ENCODE results near the gene COPB1. TPM values are rescaled to one million over a fixed set of nuclear protein-coding genes. Genes with fewer than 3 reads are reported as not detected.

The COPB1 gene
- total and polyA plus RNA-seq, 4 experiments from 2014 or later, result 79.8 to 94.0 (median 87.8) TPM

GRCh38 chr11:14444441-14445189 lies 55.0 kb downstream of the COPB1 start:
- peak overlapping the region in 2 of 7 donors; percentile 9 for H3K27ac Mint-ChIP-seq

GRCh38 chr11:14443638-14444037 lies 56.0 kb downstream of the COPB1 start:
- ChIA-PET CTCF (ENCODE audit: partially characterized antibody) (interaction anchor here (1.1 to 2.2 kb wide), 3 partner anchors 8 to 143 kb away, joined by 3 to 10 read pairs (median 3); no protein-coding TSS in a partner anchor), POLR2A (ENCODE audit: partially characterized antibody) (no interaction called here)
- peaks cover 4 to 13% of the 10 kb centered on the region in 2 donors for H3K36me3 Mint-ChIP-seq
- intact Hi-C loops (cut with micrococcal nuclease), result no loop called here
- Histone ChIP-seq H3K4me1 (ENCODE audit: insufficient read depth, low read length) (peaks cover 24% of the 10 kb centered on the region), H3K9me3 (ENCODE audit: control insufficient read depth in 1 of 2, low read length in 2 of 2) (no peaks in the 10 kb centered on the region), H3K27ac (ENCODE audit: low read depth, low read length) (no peak overlapping the region), H3K36me3 (ENCODE audit: insufficient read depth, low read length) (no peaks in the 10 kb centered on the region), H3K27me3 (ENCODE audit: insufficient read depth, low read length) (no peaks in the 10 kb centered on the region), H3K4me3 (ENCODE audit: low read length in 2 of 2) (no peak overlapping the region)
- H3K9me3 Mint-ChIP-seq, result no peaks in the 10 kb centered on the region
- no peaks in the 10 kb centered on the region for H3K27me3 Mint-ChIP-seq
- H3K4me3 Mint-ChIP-seq, result no peak overlapping the region
- H3K4me1 Mint-ChIP-seq, result peaks cover 8 to 35% (median 20%) of the 10 kb centered on the region in 4 donors
- H3K27ac Mint-ChIP-seq, result no peak overlapping the region
- DNase-seq, result no peak

More at GRCh38 chr11:14444441-14445189, 55.0 kb downstream of the COPB1 start:
- ChIA-PET POLR2A (ENCODE audit: partially characterized antibody) (no interaction called here), CTCF (ENCODE audit: partially characterized antibody) (interaction anchor here (2.6 kb wide), 1 partner anchor 10 kb away, joined by 14 read pairs; no protein-coding TSS in a partner anchor)
- intact Hi-C loops (cut with micrococcal nuclease), result no loop called here
- H3K4me1 ChIP-seq (ENCODE audit: insufficient read depth, low read length), result peaks cover 14% of the 10 kb centered on the region
- H3K27me3 Mint-ChIP-seq, result no peaks in the 10 kb centered on the region
- no peaks in the 10 kb centered on the region for H3K27me3 ChIP-seq (ENCODE audit: insufficient read depth, low read length)
- no peaks in the 10 kb centered on the region for H3K9me3 Mint-ChIP-seq
- H3K4me1 Mint-ChIP-seq, result peaks cover 0 to 32% (median 12%) of the 10 kb centered on the region in 4 donors
- no peak overlapping the region for H3K27ac ChIP-seq (ENCODE audit: low read depth, low read length)
- no peaks in the 10 kb centered on the region for H3K36me3 ChIP-seq (ENCODE audit: insufficient read depth, low read length)
- H3K36me3 Mint-ChIP-seq, result peaks cover 4 to 13% of the 10 kb centered on the region in 2 donors
- no peaks in the 10 kb centered on the region for H3K9me3 ChIP-seq (ENCODE audit: control insufficient read depth in 1 of 2, low read length in 2 of 2)
- H3K4me3 Mint-ChIP-seq, result no peak overlapping the region
- H3K4me3 ChIP-seq (ENCODE audit: low read length in 2 of 2), result no peak overlapping the region
- DNase-seq, result no peak

- Mint-ChIP-seq H3K36me3 (peaks cover 6 to 9% of the 10 kb centered on the region in 2 donors), H3K4me1 (peaks cover 24 to 56% (median 30%) of the 10 kb centered on the region in 4 donors), H3K27ac (peak overlapping the region in 3 of 7 donors; percentile 13 to 58 (median 24)), H3K4me3 (peak overlapping the region in 3 of 8 donors; percentile 7 to 70 (median 11)), H3K9me3 (peaks cover 0 to 17% (median 7%) of the 10 kb centered on the region in 8 donors), H3K27me3 (no peaks in the 10 kb centered on the region)
- POLR2A ChIA-PET (ENCODE audit: partially characterized antibody), result no interaction called here
- intact Hi-C loops (cut with micrococcal nuclease), result no loop called here
- Histone ChIP-seq H3K27me3 (ENCODE audit: insufficient read depth, low read length) (no peaks in the 10 kb centered on the region), H3K27ac (ENCODE audit: low read depth, low read length) (no peak overlapping the region), H3K36me3 (ENCODE audit: insufficient read depth, low read length) (no peaks in the 10 kb centered on the region), H3K4me3 (ENCODE audit: low read length in 2 of 2) (no peak overlapping the region), H3K4me1 (ENCODE audit: insufficient read depth, low read length) (peaks cover 20% of the 10 kb centered on the region), H3K9me3 (ENCODE audit: control insufficient read depth in 1 of 2, low read length in 2 of 2) (no peaks in the 10 kb centered on the region)
- DNase-seq, result peak in 2 of 5 donors; percentile 8 to 16
- CTCF ChIA-PET (ENCODE audit: partially characterized antibody), result interaction anchor here (0.8 to 1.8 kb wide), 3 partner anchors 17 to 468 kb away, joined by 3 to 12 read pairs (median 3); no protein-coding TSS in a partner anchor
These were observed 63.7 kb downstream of the COPB1 start for GRCh38 chr11:14435717-14436512.

- Mint-ChIP-seq H3K27me3 (no peaks in the 10 kb centered on the region), H3K4me1 (no peaks in the 10 kb centered on the region), H3K36me3 (peaks cover 5 to 16% of the 10 kb centered on the region in 2 donors), H3K9me3 (peaks cover 0 to 8% (median 5%) of the 10 kb centered on the region in 8 donors), H3K4me3 (no peak overlapping the region), H3K27ac (no peak overlapping the region)
- no peaks in the 10 kb centered on the region for H3K9me3 ChIP-seq (ENCODE audit: control insufficient read depth in 1 of 2, low read length in 2 of 2)
- intact Hi-C loops (cut with micrococcal nuclease), result no loop called here
- H3K4me3 ChIP-seq (ENCODE audit: low read length in 2 of 2), result no peak overlapping the region
- no peak overlapping the region for H3K27ac ChIP-seq (ENCODE audit: low read depth, low read length)
- ChIA-PET CTCF (ENCODE audit: partially characterized antibody) (interaction anchor here (1.5 kb wide), 1 partner anchor 30 kb away, joined by 4 read pairs; no protein-coding TSS in a partner anchor), POLR2A (ENCODE audit: partially characterized antibody) (no interaction called here)
- DNase-seq, result no peak
- H3K36me3 ChIP-seq (ENCODE audit: insufficient read depth, low read length), result no peaks in the 10 kb centered on the region
- H3K4me1 ChIP-seq (ENCODE audit: insufficient read depth, low read length), result no peaks in the 10 kb centered on the region
- H3K27me3 ChIP-seq (ENCODE audit: insufficient read depth, low read length), result no peaks in the 10 kb centered on the region
These were observed 74.0 kb downstream of the COPB1 start for GRCh38 chr11:14425621-14426020.

GRCh38 chr11:14424096-14424495 lies 75.5 kb downstream of the COPB1 start:
- no peak overlapping the region for H3K4me3 ChIP-seq (ENCODE audit: low read length in 2 of 2)
- POLR2A ChIA-PET (ENCODE audit: partially characterized antibody), result no interaction called here
- Mint-ChIP-seq H3K27me3 (no peaks in the 10 kb centered on the region), H3K36me3 (peaks cover 0 to 8% of the 10 kb centered on the region in 2 donors), H3K9me3 (no peaks in the 10 kb centered on the region), H3K4me1 (peaks cover 0 to 2% (median 0%) of the 10 kb centered on the region in 4 donors), H3K4me3 (no peak overlapping the region), H3K27ac (no peak overlapping the region)
- no peaks in the 10 kb centered on the region for H3K9me3 ChIP-seq (ENCODE audit: control insufficient read depth in 1 of 2, low read length in 2 of 2)
- no peaks in the 10 kb centered on the region for H3K36me3 ChIP-seq (ENCODE audit: insufficient read depth, low read length)
- intact Hi-C loops (cut with micrococcal nuclease), result no loop called here
- DNase-seq, result no peak
- CTCF ChIA-PET (ENCODE audit: partially characterized antibody), result no interaction called here
- H3K27ac ChIP-seq (ENCODE audit: low read depth, low read length), result no peak overlapping the region
- H3K4me1 ChIP-seq (ENCODE audit: insufficient read depth, low read length), result no peaks in the 10 kb centered on the region
- H3K27me3 ChIP-seq (ENCODE audit: insufficient read depth, low read length), result no peaks in the 10 kb centered on the region

GRCh38 chr11:14423633-14424032 lies 76.0 kb downstream of the COPB1 start:
- no peaks in the 10 kb centered on the region for H3K36me3 ChIP-seq (ENCODE audit: insufficient read depth, low read length)
- POLR2A ChIA-PET (ENCODE audit: partially characterized antibody), result no interaction called here
- peaks cover 0 to 3% (median 0%) of the 10 kb centered on the region in 4 donors for H3K4me1 Mint-ChIP-seq
- intact Hi-C loops (cut with micrococcal nuclease), result no loop called here
- no peaks in the 10 kb centered on the region for H3K9me3 ChIP-seq (ENCODE audit: control insufficient read depth in 1 of 2, low read length in 2 of 2)
- CTCF ChIA-PET (ENCODE audit: partially characterized antibody), result no interaction called here
- no peaks in the 10 kb centered on the region for H3K27me3 ChIP-seq (ENCODE audit: insufficient read depth, low read length)
- H3K27me3 Mint-ChIP-seq, result no peaks in the 10 kb centered on the region
- H3K27ac Mint-ChIP-seq, result no peak overlapping the region
- no peak overlapping the region for H3K27ac ChIP-seq (ENCODE audit: low read depth, low read length)
- no peak overlapping the region for H3K4me3 ChIP-seq (ENCODE audit: low read length in 2 of 2)
- H3K4me3 Mint-ChIP-seq, result no peak overlapping the region
- no peak for DNase-seq
- peaks cover 0 to 8% of the 10 kb centered on the region in 2 donors for H3K36me3 Mint-ChIP-seq
- no peaks in the 10 kb centered on the region for H3K9me3 Mint-ChIP-seq
- H3K4me1 ChIP-seq (ENCODE audit: insufficient read depth, low read length), result no peaks in the 10 kb centered on the region

GRCh38 chr11:14422814-14423182 lies 76.8 kb downstream of the COPB1 start:
- ChIA-PET POLR2A (ENCODE audit: partially characterized antibody) (no interaction called here), CTCF (ENCODE audit: partially characterized antibody) (interaction anchor here (1.3 kb wide), 1 partner anchor 114 kb away, joined by 3 read pairs; no protein-coding TSS in a partner anchor)
- Histone ChIP-seq H3K27me3 (ENCODE audit: insufficient read depth, low read length) (no peaks in the 10 kb centered on the region), H3K9me3 (ENCODE audit: control insufficient read depth in 1 of 2, low read length in 2 of 2) (no peaks in the 10 kb centered on the region), H3K4me1 (ENCODE audit: insufficient read depth, low read length) (no peaks in the 10 kb centered on the region), H3K4me3 (ENCODE audit: low read length in 2 of 2) (no peak overlapping the region), H3K27ac (ENCODE audit: low read depth, low read length) (no peak overlapping the region), H3K36me3 (ENCODE audit: insufficient read depth, low read length) (no peaks in the 10 kb centered on the region)
- Mint-ChIP-seq H3K36me3 (peaks cover 0 to 8% of the 10 kb centered on the region in 2 donors), H3K27ac (no peak overlapping the region), H3K9me3 (no peaks in the 10 kb centered on the region), H3K27me3 (no peaks in the 10 kb centered on the region), H3K4me1 (peaks cover 0 to 5% (median under 1%) of the 10 kb centered on the region in 4 donors), H3K4me3 (no peak overlapping the region)
- no peak for DNase-seq
- intact Hi-C loops (cut with micrococcal nuclease), result no loop called here
